Measurements from ENCODE around the gene SMIM7. TPM values are rescaled to one million over a fixed set of nuclear protein-coding genes. Genes with fewer than 3 reads are reported as not detected.
A peak's percentile ranks its signal among the peaks of the same experiment; 100 is the strongest.

SMIM7 gene
- total and polyA plus RNA-seq, 11 donors, result 27.1 to 73.1 (median 45.2) TPM

DNA sequence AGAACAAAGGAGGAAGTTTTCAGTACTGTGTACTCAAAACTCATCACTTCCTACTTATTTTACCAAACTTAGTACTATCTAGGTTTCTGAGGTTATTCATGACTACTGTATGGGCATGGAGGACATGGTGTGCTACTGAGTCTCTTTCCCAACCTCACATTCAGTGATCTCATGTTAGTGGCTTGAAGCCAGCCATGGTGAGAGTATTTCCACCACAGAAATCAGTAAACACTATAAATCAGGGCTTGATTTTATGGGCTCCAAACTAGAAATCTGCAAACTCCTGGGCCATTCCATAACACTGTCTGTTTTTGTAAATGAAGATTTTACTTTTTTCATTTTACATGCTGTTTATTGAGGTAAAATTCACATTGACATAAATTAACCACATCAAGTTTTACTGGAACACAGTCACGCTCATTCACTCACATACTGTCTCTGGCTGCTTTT lies 51.6 kb downstream of the SMIM7 start:
- no peak overlapping the region for H3K4me3 ChIP-seq
- no peaks in the 10 kb centered on the region for H3K36me3 ChIP-seq
- 56 to 83% (median 77%) methylated on average over 1 of the region's 1 CpG for WGBS, 4 donors
- ATAC-seq (peak; percentile 48 to 75 (median 61)), DNase-seq (no peak)
- peaks cover 6 to 90% (median 56%) of the 10 kb centered on the region in 12 donors for H3K4me1 ChIP-seq
- no peaks in the 10 kb centered on the region for H3K9me3 ChIP-seq
- TF ChIP-seq, protein P1, sequence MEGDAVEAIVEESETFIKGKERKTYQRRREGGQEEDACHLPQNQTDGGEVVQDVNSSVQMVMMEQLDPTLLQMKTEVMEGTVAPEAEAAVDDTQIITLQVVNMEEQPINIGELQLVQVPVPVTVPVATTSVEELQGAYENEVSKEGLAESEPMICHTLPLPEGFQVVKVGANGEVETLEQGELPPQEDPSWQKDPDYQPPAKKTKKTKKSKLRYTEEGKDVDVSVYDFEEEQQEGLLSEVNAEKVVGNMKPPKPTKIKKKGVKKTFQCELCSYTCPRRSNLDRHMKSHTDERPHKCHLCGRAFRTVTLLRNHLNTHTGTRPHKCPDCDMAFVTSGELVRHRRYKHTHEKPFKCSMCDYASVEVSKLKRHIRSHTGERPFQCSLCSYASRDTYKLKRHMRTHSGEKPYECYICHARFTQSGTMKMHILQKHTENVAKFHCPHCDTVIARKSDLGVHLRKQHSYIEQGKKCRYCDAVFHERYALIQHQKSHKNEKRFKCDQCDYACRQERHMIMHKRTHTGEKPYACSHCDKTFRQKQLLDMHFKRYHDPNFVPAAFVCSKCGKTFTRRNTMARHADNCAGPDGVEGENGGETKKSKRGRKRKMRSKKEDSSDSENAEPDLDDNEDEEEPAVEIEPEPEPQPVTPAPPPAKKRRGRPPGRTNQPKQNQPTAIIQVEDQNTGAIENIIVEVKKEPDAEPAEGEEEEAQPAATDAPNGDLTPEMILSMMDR (IDR thresholded peaks at IDR 0.05), result no peak
- TF ChIP-seq POLR2A (IDR thresholded peaks at IDR 0.05), result no peak
- no peaks in the 10 kb centered on the region for H3K27me3 ChIP-seq
- peak overlapping the region in 8 of 12 donors; percentile 1 to 89 (median 58) for H3K27ac ChIP-seq
- intact Hi-C loops (cut with DNase I), result no loop called here

GRCh38 chr19:16607819-16608218 lies 52.1 kb downstream of the SMIM7 start:
- peak; percentile 6 to 33 (median 16) for ATAC-seq

GRCh38 chr19:16605553-16605994 lies 54.4 kb downstream of the SMIM7 start:
- ATAC-seq (peak; percentile 45 to 72 (median 62)), DNase-seq (peak in 2 of 5 donors; percentile 58 to 61)
- Histone ChIP-seq H3K27ac (peak overlapping the region in 2 of 12 donors; percentile 31 to 89), H3K4me3 (no peak overlapping the region), H3K27me3 (no peaks in the 10 kb centered on the region), H3K4me1 (peaks cover 0 to 88% (median 51%) of the 10 kb centered on the region in 12 donors), H3K9me3 (no peaks in the 10 kb centered on the region), H3K36me3 (no peaks in the 10 kb centered on the region)
- 34 to 41% (median 36%) methylated on average over 6 to 8 of the region's 8 CpGs for WGBS, 4 donors
- intact Hi-C loops (cut with DNase I), result no loop called here
- TF ChIP-seq POLR2A (IDR thresholded peaks at IDR 0.05), result no peak
- TF ChIP-seq, protein P1 (IDR thresholded peaks at IDR 0.05), result peak in 10 of 12 donors; percentile 9 to 55 (median 34)

More at GRCh38 chr19:16607819-16608218, 52.1 kb downstream of the SMIM7 start:
- Histone ChIP-seq H3K36me3 (no peaks in the 10 kb centered on the region), H3K4me3 (no peak overlapping the region), H3K4me1 (peaks cover 6 to 90% (median 57%) of the 10 kb centered on the region in 12 donors), H3K9me3 (no peaks in the 10 kb centered on the region), H3K27me3 (no peaks in the 10 kb centered on the region), H3K27ac (peak overlapping the region in 8 of 12 donors; percentile 1 to 89 (median 58))
- TF ChIP-seq, protein P1 (IDR thresholded peaks at IDR 0.05), result no peak
- TF ChIP-seq POLR2A (IDR thresholded peaks at IDR 0.05), result no peak
- peak in 1 of 5 donors; percentile 52 for DNase-seq
- intact Hi-C loops (cut with DNase I), result no loop called here
- 58 to 74% (median 69%) methylated on average over 10 to 12 of the region's 12 CpGs for WGBS, 4 donors

DNA sequence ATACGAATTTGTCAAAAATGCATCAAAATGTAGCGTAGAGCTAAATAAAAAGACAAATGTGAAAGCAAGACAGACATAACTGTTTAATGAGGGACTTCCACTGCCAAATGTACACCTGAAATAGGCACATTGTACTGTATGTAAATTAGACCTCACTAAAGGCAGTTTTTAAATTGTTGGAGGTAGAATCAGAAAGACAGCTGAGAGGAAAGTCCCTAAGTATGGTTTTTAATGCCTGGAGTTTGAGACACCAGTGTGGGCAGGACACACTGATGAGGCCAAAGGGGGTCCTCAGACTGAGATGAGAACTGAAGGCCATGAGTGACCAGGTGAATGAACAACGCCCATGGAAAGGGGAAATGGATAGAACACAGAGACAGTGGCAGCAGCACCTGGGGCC lies 54.8 kb downstream of the SMIM7 start:
- WGBS, 4 donors, result 87 to 92% (median 87%) methylated on average over 3 of the region's 3 CpGs
- TF ChIP-seq POLR2A (IDR thresholded peaks at IDR 0.05), result no peak
- TF ChIP-seq, protein P1 (IDR thresholded peaks at IDR 0.05), result no peak
- DNase-seq, result no peak
- H3K4me3 ChIP-seq, result no peak overlapping the region
- H3K27ac ChIP-seq, result peak overlapping the region in 2 of 12 donors; percentile 31 to 89
- H3K36me3 ChIP-seq, result no peaks in the 10 kb centered on the region
- H3K4me1 ChIP-seq, result peaks cover 0 to 85% (median 49%) of the 10 kb centered on the region in 12 donors
- no peaks in the 10 kb centered on the region for H3K9me3 ChIP-seq
- intact Hi-C loops (cut with DNase I), result no loop called here
- no peaks in the 10 kb centered on the region for H3K27me3 ChIP-seq
- ATAC-seq, result no peak

Data from heart left ventricle (tissue), 16 donors.